GM19467 (cell line): Measurements from ENCODE around the gene BMPR2.
"Not testable (repeated sequence)": the region's sequence is repeated elsewhere in the genome, so short reads cannot be mapped to it uniquely, and the experiment has no call there.

Experiments used
- ATAC-seq: cut with Tn5 transposase; IDR thresholded peaks from one replicate; pipeline ENCODE4 v1.9.1; 2021; ENCODE audit warnings: mild to moderate bottlenecking, moderate library complexity; ENCODE audit not compliant: unreplicated experiment

The BMPR2 gene

DNA sequence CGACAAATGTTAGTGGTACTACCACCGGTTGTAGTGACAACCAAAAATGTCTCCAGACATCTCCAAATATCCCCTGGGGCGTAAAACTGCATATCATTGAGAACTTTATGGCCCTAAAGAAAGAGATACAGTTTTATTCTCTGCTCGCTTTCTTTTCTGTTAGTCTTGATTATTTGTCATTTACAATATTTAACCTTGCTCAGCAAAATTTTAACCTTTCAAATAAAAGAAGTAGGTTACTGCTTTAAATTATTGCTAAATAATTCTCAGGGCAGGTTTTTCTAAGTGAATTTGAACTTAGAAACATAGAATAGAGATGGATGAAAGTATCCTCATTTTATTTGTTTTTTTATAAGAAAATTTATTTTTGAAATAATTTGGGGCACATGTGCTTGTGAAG lies 67.9 kb downstream of the BMPR2 start:
- ATAC-seq = no peak

DNA sequence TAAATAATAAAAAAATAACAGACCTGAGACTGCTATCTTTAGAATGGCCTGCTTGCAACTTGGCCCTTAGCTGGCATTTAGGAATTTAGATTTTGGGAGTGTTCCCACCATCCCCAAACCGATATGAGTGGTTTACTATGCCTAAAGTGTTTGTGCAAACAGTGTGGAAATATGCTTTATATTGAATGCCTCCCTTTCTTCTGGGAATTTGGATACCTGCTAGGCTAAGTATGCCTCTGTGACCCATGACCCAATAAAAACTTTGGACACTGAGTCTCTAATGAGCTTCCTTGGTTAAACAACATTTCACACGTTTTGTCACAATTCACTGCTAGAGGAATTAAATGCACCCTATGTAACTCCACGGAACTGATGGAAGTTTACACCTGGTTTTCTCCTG lies 73.2 kb downstream of the BMPR2 start:
- ATAC-seq = no peak

DNA sequence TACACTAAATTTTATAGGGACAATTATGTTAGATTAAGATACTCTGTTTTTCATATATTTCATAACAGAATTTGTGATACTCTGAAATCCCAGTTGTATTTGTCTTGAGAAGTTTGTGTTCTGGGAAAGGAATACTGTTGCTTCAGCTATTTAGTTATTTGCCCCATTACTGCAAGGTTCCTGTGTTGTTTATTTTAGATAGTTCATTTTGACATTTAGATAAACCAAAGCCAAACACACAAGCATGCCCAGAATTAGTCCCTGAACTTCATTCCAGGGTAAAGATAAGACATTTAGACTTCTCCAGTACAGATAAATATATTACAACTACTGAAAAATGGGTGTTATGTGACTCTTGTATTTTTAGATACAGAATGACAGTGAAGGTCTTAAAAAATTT lies 74.7 kb downstream of the BMPR2 start:
- no peak for ATAC-seq

DNA sequence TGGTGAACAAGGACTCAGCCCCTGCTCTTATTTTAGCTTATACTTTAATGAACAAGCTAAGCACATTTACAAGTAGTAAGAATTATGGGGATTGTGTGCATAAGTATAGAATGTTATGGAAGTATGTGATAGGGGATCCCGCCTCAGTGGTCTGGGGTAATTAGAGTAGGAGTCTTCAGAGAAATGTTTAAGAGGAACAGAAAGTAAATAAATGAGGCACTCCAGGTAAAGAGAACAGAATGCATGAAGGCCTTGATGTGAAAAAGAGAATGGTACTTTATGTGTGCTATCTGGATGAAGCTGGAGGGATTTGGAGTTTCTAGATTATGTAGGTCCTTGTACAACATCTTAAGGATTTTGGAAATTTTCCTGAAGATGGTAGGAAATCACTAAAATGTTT lies 76.6 kb downstream of the BMPR2 start:
- ATAC-seq = no peak

DNA sequence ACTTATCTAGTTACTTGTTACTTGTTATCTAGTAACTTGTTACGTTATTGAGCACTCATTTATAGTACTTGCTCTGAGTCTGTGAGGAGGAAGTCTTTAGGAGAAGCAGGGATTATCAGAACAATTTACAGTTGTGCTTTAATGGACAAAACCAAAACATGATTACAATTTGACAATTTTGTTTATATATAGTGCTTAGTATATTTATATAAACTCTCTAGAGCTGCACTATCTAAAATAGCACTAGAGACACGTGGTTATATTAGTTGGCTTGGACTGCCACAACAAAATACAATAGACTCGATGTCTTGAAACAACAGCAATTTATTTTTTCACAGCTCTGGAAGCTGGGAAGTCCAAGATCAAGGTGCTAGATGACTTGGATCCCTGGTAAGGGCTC lies 78.4 kb downstream of the BMPR2 start:
- ATAC-seq = no peak

DNA sequence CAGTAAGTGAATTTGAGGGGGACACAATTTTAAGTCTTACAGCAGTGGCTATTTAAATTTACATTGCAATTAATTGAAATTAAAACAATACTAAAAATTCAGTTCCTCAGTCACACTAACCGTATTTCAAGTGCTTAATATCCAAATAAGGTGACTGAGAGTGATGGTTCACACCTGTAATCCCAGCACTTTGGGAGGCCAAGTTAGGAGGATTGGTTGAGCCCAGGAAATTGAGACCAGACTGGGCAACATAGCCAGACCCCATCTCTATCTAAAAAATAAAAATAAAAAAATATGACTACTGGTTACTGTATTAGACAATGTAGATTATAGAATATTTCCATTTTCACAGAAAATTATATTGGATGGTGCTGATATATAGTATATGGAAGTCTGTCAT lies 79.0 kb downstream of the BMPR2 start:
- ATAC-seq = no peak

DNA sequence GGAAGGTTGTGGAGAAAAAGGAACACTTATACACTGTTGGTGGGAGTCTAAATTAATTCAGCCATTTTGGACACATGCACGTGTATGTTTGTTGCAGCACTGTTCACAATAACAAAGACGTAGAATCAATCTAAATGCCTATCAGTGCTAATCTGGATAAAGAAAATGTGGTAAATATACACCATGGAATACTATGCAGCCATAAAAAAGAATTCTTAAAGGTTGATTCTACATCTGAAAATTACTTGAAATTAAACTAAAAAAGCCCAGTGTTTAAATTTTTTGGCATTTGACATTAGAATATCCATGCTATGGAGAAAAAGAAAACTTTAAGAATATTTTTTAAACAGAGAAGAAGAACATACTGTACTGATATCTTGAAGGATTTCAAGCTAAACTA lies 84.0 kb downstream of the BMPR2 start:
- no peak for ATAC-seq

DNA sequence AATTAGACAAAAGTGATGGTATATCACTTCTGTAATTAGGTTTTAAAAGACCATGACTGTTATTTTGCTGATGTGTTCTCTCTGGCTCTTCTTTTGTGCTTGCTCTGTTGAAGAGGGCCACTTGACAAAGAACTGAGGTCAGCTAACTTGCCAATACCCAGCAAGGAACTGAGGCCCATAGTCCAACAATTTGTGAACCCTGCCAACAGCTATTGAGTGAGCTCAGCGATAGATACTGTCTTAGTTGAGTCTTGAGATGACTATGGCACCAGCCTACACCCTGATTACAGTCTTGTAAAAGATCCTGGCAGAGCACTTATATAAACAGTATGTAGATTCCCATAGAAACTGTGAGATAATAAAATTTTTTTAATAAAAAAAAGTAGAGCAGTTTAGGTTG lies 103.0 kb downstream of the BMPR2 start:
- ATAC-seq = no peak

DNA sequence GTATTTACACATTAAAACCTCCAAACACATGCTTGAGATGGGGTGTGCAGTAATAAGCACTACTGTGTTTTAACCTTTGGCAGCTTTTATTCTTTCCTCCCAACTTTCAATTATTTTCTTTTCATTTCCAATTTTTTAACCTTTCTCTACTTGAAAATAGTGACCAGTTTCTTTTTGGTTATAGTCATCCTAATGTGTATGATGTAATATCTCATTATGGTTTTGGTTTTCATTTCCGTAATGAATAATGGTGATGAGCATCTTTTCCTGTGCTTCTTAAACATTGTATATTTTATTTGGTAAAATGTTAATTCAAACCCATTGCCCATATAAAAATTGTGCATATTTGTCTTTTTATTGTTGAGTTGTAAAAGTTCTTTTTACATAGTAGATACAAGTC lies 103.5 kb downstream of the BMPR2 start:
- no peak for ATAC-seq

DNA sequence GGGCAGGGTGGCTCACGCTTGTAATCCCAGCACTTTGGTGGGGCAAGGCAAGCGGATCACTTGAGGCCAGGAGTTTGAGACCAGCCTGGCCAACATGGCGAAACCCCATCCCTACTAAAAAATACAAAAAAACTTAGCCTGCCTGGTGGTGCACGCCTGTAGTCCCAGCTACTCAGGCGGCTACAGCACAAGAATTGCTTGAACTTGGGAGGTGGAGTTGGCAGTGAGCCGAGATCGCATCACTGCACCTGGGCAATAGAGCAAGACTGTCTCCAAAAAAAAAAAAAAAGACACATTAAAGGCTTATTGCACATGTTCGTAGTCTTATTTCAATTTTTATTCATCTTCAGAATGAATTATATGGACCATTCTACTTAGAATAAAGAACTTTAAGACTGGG lies 110.2 kb downstream of the BMPR2 start:
- ATAC-seq = no peak

DNA sequence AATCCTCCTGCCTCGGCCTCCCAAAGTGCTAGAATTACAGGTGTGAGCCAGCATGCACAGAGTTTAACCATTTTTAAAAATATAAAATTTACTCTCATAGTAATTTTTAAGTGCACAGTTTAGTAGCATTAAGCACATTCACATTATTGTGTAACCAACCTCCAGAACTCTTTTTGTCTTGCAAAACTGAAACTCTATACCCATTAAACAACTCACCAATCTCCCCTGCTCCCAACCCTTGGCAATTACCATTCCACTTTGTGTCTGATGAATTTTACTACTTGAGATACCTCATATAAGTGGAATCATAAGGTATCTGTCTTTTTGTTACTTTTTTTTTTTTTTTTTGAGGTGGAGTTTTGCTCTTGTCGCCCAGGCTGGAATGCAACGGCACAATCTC lies 112.5 kb downstream of the BMPR2 start:
- no peak for ATAC-seq

DNA sequence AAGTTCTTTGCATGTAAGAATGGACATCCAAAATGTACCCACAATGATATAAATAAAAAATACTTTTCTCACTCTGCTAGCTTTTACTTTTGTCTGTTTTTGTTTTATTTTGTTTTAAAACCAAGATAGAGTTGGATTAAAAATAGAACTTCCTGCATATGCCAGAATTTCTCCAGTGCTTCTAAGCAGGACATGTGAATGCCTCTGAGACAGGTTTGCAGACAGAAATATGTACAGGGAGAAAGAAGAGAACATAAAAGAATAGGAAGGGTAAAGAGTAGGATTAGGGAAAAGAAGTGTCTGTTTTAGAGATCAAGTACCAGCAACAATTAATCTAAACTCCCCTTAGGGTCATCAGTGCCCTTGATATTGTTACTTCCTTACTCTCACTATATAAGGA lies 114.4 kb downstream of the BMPR2 start:
- ATAC-seq = no peak

DNA sequence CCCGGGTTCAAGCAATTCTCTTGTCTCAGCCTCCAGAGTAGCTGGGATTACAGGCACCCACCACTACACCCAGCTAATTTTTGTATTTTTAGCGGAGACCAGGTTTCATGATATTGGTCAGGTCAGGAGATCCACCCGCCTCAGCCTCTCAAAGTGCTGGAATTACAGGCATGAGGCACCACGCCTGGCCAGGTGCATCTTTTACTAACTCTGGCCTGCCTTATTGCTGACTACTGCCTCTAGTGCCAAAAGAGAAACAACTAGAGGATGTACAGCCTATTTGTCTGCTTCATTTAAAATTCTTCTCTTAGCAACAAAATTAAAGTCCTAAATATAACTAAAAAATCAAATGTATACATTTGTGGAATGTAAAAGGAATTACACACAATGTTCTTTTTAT lies 115.4 kb downstream of the BMPR2 start:
- no peak for ATAC-seq

DNA sequence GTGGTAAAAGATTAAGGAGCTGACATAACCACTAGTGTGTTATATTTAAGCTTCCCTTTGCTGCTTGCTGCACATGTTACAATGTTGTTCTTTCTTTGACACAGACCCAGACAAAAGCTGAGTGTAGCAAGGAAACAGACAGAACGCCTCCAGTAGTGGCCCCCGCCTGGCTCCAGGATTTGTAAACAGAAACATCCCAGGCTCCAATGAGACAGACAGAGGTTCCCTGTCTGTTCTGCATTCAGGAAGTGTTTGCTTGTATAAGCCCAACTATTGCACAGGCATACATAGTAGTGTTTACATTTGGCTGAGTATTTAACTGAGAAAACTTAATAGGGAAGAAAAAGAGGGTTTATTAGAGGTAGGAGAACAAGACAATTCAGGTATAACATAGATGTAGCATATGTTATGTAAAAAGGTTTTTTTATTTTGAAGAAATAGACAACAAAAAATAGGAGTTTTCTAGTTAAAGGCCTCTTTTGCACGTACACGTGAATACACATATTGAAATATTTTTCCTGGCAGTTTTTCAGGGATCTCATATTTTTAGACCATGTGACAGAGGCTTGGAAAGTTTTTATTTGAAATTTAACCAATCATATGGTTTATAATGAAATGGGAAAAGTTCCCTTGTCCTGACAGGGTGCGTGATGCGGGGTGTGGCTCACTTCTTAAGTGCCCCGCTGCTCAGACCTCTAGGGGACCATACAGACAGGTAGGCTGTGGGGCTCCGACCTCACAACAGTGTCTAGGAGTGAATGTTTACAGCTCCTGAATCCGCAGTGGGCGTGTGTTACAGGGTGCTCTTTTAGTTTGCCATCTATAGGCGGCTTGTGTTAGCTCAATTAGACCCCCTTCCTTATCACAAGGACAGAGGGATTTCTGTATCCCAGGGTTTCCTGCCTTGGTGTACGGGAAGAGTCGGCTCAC lies 118.4 kb downstream of the BMPR2 start:
- no peak for ATAC-seq

DNA sequence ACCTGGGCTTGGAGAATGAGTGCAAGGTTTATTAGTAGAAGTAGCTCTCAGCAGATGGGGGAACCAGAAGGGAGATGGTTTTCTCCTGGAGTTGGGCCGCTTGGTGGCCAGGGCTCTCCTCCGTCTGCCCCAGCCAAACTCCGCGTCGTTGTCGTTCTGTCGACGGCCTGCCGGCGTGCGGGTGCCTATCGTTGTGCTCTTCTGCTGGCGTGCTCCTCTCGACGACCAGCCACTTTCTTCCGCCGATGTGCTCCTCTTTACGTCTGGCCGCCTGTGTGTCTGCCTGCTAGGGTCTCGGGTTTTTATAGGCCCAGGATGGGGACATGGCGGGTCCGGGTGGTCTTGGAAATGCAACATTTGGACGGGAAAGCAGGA lies 119.1 kb downstream of the BMPR2 start:
- no peak for ATAC-seq

DNA sequence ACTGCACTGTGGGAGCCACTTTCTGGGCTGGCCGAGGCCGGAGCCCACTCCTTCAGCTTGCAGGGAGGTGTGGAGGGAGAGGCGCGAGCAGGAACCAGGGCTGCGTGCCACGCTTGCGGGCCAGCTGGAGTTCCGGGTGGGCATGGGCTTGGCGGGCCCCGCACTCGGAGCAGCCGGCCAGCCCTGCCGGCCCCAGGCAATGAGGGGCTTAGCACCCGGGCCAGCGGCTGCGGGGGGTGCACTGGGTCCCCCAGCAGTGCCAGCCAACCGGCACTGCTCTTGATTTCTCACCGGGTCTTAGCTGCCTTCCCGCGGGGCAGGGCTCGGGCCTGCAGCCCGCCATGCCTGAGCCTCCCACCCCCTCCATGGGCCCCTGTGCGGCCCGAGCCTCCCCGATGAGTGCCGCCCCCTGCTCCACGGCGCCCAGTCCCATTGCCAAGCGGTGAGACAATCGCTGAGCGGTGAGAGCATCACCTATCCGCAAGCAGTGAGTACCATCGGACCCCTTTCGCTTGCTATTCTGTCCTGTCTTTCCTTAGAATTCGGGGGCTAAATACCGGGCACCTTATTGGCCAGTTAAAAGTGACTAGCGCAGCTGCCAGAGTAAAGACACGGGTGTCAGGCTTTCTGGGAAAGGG lies 120.8 kb downstream of the BMPR2 start:
- not testable (repeated sequence) for ATAC-seq

DNA sequence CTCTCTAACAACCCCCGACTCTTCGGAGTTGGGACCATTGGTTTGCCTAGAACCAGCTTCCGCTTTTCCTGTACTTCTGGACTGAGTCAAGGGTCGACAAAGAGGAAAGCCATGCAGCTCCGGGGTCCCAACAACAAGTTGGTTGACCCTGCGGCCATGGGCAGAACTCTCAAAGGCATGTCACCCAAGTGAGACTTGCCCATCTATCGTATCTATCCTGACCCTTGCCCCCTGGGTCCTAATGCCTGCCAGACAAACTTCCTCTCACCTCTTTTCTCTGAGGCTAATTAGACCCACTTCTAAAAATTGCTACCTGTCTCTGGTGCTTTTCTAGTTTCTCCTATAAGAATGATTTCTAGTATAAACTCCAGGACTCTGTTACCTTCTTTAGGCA lies 121.3 kb downstream of the BMPR2 start:
- not testable (repeated sequence) for ATAC-seq

DNA sequence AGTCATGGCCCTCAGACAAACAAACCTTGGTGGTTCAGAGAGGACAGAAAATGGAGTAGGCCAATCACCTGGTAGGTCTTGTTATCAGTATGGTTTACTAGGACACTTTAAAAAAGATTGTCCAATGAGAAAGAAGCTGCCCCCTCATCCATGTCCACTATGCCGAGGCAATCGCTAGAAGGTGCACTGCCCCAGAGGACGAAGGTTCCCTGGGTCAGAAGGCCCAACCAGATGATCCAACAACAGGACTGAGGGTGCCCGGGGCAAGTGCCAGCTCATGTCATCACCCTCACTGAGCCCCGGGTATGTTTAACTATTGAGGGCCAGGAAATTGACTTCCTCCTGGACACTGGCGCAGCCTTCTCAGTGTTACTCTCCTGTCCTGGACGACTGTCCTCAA lies 123.7 kb downstream of the BMPR2 start:
- not testable (repeated sequence) for ATAC-seq

DNA sequence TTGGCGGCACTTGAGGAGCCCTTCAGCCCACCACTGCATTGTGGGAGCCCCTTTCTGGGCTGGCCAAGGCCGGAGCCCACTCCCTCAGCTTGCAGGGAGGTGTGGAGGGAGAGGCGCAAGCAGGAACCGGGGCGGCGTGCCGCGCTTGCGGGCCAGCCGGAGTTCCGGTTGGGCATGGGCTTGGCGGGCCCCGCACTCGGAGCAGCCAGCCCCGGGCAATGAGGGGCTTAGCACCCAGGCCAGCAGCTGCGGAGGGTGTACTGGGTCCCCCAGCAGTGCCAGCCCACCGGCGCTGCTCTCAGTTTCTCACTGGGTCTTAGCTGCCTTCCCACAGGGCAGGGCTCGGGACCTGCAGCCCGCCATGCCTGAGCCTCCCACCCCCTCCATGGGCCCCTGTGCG lies 127.1 kb downstream of the BMPR2 start:
- ATAC-seq = not testable (repeated sequence)

DNA sequence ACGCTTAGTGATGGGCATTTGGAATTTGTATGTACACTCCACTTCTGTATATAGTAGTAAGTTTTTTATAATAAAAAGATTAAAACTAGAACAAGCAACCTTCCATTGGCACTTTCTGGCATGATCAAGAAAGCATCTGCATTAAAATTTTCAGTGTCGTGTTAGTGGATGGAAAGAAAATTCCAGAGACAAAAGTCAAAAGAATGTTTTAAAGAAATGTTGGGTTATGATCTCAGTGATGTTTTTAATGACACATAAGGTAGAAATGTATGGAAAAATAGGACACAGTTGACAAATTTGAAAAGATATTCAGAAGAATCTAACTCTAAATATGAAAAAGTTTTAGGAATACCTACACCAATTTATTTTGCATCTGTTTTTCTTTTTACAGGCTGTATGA lies 132.6 kb downstream of the BMPR2 start:
- no peak for ATAC-seq

DNA sequence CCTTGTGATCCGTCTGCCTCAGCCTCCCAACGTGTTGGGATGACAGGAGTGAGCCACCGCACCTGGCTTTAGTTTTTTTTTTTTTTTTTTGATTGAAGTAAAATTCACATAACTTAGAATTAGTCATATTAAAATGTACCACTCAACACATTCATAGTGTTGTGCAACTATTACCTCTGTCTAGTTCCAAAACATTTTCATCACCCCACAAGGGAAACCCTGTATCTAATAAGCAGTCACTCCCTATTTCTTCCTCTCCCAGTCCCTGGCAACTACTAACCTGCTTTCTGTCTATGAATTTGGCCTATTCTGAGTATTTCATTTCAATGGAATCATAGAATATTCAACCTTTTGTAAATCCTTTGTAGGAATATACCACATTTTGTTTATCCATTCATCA lies 134.8 kb downstream of the BMPR2 start:
- no peak for ATAC-seq

DNA sequence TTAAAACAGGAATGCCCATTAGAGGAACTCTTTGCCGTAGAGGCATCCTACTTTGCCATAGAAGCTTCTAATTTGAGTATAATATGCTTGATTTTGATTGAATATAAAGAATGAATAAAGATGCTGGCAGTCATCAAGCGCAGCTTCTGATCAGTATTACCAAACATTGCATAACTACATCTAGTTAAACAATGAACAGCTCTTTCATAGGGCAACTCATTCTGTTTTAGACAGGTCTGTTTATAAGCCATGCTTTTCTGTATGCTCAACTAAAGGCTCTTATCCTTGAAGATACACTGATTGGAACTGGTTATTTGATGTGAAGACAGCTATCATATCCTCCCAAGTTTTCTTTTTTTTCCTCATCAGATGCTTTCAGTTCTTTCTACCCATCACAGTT lies 136.0 kb downstream of the BMPR2 start:
- ATAC-seq = no peak

DNA sequence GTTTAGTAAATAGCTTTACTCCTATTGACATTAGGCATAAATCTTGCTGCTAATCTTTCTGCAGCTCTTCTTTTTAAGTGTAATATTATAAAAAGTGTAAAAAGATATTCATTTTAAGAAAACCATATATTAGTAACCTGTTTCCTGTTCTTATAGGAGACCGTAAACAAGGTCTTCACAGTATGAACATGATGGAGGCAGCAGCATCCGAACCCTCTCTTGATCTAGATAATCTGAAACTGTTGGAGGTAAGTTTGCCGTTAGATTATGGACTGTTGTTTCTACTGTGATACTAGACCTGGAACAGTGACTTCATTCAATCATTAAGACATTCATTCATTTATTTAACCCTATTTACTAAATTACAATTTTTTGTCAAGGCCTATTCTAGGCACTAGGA lies 138.6 kb downstream of the BMPR2 start:
- no peak for ATAC-seq
